HG03565 (cell line): ENCODE data around the gene NSMCE1.

Source experiments
- ATAC-seq: cut with Tn5 transposase; IDR thresholded peaks from one replicate; pipeline ENCODE4 v1.9.1; 2021; ENCODE audit warnings: mild to moderate bottlenecking, moderate library complexity; ENCODE audit not compliant: unreplicated experiment

Gene NSMCE1

DNA sequence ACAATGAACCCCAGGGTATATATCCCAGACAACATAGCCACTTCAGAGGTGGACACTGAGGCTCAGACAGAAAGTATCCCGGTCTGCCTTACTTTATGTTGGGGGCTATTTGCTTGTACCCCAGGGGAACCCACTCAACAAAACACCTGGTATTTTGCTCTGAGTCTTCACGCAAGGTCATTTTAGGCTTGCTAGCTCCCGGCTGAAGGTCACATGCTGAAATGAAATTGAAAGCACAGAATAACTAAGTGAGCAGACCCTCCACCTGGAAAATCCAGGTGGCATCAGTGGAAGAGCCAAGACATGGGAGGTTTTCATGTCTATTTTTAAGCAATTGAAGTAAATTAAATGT is 69.4 kb downstream of the NSMCE1 start:
- ATAC-seq, result no peak

- ATAC-seq, result no peak
These were observed 69.9 kb downstream of the NSMCE1 start for GRCh38 chr16:27198451-27199234.

DNA sequence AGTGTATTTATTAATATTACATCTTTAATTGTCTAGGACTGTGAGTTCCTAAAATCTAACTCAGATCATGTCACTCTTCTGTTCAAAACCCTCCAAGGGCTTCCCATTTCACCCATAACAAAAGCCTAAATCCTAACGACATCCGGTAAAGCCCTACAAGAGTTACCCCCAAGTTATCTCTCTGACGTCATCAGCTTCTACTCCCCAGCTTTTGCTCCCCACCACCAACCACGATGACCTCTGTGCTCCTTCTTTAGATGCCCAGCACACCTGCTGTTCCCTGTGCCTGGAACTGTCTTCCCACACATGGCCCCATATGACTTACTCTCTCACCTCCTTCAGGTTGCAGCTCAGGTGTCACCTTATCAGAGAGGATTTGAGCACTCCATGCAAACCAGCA is 71.6 kb downstream of the NSMCE1 start:
- no peak for ATAC-seq

DNA sequence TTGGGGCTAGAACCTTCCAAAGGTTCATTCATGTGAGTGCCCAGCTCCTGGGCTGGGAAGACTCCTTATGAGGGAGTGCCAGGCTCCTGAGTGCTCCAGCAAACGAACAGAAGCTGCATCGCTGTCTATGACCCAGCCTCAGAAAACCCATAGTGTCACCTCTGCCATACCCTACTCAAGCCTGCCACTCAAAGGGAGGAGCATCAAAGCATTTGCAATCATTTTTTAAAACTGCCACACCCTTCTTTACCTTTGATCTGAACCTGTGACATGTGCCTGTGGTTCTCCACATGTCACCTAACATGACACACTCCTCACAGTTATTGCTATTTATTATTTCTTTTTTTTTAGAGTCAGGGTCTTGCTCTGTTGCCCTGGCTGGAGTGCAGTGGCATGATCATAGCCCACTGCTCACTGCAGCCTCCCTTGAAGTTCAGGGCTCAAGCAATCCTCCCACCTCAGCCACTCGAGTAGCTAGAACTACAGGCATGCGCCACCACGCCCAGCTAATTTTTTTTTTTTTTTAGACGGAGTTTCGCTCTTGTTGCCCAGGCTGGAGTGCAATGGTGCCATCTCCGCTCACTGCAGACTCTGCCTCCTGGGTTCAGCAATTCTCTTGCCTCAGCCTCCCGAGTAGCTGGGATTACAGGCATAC is 72.5 kb downstream of the NSMCE1 start:
- no peak for ATAC-seq

DNA sequence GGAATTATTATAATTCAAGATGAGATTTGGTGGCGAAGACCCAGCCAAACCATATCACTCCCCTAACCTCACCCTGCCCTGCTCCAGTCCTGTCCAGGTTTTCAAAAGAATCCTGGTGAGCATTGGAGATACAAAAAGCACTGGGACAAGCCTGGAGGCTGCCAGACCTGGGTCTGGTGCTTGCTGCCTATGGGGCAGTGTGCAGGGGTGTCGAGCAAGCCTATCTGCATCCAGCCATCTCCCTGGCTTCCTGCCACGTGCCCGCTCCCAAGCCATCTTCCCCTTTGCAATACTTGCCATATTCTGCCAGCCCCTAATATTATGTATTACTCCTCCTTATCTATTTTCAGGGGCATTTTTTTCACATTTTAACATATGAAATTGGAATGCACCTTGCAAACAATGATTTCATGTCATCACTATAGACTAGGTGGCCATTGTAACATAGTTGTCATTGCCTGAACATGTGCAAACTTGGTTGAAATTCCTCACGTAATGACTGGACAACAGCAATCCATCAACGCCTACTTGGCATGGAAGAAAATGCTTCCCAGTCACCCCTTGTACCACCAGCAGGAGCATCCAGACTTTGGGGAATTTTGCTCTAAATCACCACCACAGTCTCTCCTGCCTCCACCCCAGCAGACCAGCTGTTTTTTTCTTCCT is 73.4 kb downstream of the NSMCE1 start:
- ATAC-seq, result no peak

DNA sequence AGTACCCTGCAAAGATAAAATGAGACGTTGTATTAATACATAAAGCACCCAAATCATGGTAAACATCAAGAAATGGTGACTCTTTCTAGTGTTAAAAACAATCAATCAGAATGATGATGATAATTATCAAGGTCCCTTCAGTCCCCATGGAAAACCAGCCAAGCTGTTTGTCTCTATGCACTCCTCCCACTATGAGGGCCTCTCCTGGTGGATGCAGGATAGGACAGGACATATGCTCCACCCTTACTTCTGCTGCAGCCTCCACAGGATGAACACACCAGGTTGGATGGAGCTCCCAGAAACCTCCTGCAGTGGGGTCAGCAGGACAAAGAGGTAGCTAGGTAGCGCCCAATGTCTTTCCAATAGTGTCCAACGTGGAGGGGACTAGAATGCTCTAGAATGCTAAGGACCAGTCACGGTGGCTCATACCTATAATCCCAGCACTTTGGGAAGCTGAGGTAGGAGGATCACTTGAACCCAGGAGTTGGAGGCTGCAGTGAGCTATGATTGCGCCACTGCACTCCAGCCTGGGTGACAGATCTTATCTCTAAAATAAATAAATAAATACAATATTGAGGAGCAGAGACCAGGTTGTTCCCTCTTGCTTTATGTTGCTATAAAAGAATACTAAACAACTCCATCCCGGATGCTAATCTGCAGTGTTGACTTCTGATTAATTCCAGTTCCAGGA is 75.1 kb downstream of the NSMCE1 start:
- ATAC-seq, result no peak

GRCh38 chr16:27191352-27191924 is 77.1 kb downstream of the NSMCE1 start:
- ATAC-seq, result no peak

DNA sequence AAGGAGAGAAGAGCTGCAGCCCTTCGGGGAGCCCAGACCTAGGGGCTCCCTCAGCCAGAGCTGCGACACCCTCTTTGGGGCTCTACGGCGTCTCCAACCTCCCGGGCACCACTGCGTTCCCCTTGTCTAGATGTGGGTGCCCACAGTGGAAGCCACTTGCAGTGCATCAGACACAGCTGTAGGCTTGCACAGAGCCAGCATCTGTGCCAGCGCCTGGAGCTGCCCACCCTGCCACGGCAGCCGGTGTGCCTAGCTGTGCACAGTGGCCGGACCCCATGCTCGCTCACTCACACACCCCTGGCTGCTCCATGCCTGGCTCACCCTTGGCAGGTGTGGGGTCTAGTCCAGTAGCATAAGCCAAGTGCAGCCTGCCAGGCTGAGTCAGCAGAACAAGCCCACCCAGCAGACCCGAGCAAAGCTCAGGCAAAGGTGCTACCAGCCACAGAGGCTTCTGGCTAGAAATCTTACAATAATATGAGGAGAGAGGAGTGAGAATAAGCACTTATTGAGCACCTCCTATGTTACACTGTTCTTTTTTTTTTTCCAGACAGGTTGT is 78.2 kb downstream of the NSMCE1 start:
- ATAC-seq, result no peak

DNA sequence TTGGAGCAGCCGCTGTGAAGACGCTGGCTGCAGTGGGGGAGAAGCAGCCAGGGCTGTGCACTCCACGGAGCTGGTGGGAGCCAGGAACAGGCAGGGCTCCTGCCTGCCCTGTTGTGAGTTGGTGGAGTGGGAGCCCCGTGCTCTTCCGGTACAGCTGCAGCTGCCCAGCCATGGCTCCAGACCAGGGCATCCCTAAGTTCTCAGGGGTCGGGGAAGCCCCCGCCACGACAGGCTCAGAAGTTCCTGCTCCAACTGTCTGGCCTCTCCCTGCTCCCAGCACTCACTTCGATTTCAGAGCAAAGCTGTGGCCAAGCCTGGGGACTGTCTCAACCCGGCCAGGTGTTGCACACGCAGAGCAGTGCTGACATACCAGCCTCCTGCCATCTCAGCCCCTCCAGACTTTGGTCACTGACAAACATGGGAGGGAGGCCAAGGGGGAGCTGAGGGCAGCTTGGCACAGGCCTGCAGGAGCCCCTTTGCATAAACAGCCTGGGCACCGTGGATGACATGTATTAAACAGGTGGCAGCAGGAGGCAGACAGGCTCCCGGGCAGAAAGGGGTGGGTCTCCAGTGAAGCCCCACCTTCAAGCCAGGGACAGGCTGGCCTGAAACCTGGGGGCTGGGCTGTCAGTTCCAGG is 79.1 kb downstream of the NSMCE1 start:
- ATAC-seq, result no peak

DNA sequence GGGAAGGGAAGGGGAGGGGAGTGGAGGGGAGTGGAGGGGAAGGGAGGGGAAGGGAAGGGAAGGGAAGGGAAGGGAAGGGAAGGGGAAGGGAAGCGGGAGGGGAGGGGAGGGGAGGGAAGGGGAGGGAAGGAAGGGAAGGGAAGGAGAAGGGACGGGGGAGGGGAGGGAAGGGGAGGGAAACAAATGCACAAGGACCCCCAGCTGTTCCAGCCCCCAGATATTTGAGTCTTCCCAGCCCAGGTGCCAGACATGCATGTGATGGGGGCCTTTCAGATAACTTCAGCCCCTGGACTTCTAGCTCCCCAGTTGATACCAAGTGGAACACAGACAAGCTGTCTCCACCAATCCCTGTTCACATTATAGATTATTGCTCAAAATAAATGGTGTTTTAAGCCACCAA is 79.9 kb downstream of the NSMCE1 start:
- ATAC-seq, result no peak

DNA sequence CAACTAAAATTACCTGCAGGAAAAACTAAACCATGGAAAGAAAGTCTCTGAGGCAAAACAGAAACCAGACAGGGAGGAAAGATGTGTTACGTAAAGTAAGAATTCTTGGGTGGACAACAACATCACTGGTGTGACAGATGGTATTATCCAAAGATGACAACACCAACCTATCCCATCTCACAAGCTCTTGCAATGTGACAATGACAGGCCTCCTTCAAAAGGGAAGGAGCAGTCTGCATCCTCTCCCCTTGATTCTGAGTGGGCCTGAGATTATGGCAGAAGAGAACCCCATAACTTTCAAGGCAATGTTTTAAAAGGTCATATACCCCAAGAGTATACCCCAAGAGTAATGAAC is 82.8 kb downstream of the NSMCE1 start:
- ATAC-seq, result no peak

DNA sequence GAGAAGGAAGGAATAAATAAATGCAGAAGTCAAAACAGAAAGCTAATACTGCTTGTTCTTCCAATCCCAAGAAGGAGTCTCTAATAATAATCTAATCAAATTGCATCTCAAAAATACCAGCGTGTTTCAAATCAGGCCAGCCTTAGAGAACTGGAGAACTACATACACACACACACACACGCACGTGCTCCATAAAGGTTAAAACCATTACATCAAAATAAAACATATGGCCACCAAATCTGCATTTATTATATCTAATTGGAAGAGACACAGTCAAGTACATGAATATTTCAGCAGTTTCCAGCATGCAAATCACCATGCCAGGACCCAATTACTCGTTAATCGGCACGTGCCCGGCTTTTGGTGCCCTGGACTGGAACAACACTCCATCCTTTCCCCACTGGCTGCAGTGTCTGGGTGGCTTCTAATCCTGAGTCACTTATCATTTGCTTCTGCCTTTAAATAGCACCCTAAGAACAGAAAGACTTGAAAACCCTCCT is 85.6 kb downstream of the NSMCE1 start:
- ATAC-seq, result no peak

- ATAC-seq, result no peak
These were observed 87.4 kb downstream of the NSMCE1 start for GRCh38 chr16:27181019-27181790.

GRCh38 chr16:27179500-27180072 is 89.0 kb downstream of the NSMCE1 start:
- ATAC-seq, result peak; percentile 88

- ATAC-seq, result no peak
These were observed 91.4 kb downstream of the NSMCE1 start for GRCh38 chr16:27177031-27177774.

GRCh38 chr16:27175888-27176287 is 92.7 kb downstream of the NSMCE1 start:
- ATAC-seq, result no peak
